ENCODE data around the gene ASPG. TPM values are rescaled to one million over a fixed set of nuclear protein-coding genes. Genes with fewer than 3 reads are reported as not detected.

ASPG gene
- total RNA-seq, 2 donors from 2014 or later, result not detected

DNA sequence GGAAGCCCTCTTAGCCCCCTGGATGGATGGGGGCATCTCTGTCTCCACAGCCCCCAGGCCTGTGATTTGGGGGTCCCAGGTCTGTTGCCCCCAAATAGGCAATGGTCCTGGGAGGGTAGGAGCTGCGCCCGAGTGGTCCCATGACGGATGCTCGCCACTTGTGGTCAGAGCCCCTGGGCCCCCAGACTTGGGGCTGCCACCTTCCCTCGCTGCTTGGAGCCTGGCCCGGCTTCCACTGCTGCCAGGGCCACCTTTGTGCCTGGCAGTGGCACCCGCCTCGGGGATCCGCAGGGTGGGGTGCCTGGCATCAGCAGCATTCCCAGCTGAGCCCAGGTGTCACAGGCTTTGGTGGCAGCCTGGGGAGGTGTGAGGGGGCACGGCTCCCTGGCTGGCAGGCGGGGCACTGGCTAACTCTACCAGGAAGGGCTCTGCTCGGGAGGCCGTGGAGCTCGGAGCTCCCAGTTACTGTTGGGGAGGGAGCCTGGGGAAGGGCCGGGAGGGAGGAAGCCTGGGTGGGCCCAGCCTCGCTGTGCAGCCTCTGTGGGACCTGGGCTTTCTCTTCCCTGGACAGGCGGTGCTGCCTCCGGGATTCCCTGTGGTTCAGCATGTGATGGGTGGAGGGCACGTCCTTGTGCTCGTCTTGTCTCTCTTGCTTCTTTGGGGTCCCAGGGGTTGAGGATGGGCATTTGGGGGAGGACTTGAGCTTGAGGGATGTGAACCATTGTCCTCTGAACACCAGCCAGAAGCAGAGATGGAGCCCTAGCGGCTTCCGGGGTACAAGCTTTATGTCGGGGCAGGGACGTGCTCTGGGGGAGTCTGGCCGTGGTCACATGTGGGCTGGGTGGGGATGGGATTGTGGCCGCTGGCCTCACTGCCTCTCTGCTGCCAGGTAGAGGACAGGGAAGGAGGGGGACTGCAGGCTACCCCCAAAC, 58.3 kb downstream of the ASPG start:
- H3K36me3 Mint-ChIP-seq (ENCODE audit: low read depth), result no peaks in the 10 kb centered on the region
- peaks cover 4% of the 10 kb centered on the region for H3K27me3 Mint-ChIP-seq
- no peak overlapping the region for H3K4me3 Mint-ChIP-seq
- no peaks in the 10 kb centered on the region for H3K4me1 Mint-ChIP-seq
- H3K27ac Mint-ChIP-seq, result no peak overlapping the region
- no peaks in the 10 kb centered on the region for H3K9me3 Mint-ChIP-seq
- no peak for ATAC-seq (replicated peaks)

DNA sequence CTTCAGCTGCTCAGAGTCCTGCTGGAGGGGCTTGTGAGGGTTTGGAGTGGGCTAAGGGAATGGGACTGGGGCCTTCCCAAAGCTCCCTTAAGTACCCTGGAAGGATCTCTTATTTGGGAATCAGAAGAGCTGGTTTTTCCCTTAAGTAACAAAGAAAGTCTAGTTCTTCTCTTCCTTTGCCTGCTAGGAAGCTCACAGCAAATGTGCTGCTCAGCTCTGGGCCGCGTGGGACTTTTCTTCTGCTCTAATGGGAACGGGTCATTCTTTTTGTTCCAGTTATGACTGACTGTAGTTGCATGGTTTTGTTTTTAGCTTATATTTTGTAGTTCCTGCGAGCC, 58.9 kb downstream of the ASPG start:
- Mint-ChIP-seq H3K36me3 (ENCODE audit: low read depth) (no peaks in the 10 kb centered on the region), H3K27ac (no peak overlapping the region), H3K27me3 (peaks cover 4% of the 10 kb centered on the region), H3K4me1 (no peaks in the 10 kb centered on the region), H3K4me3 (no peak overlapping the region), H3K9me3 (no peaks in the 10 kb centered on the region)
- no peak for ATAC-seq (replicated peaks)

GRCh38 chr14:104144911-104145825, 59.7 kb downstream of the ASPG start:
- ATAC-seq (replicated peaks), result no peak
- Mint-ChIP-seq H3K4me3 (no peak overlapping the region), H3K27me3 (peaks cover 4% of the 10 kb centered on the region), H3K36me3 (ENCODE audit: low read depth) (no peaks in the 10 kb centered on the region), H3K9me3 (no peaks in the 10 kb centered on the region), H3K27ac (peak overlapping the region; percentile 46), H3K4me1 (no peaks in the 10 kb centered on the region)

DNA sequence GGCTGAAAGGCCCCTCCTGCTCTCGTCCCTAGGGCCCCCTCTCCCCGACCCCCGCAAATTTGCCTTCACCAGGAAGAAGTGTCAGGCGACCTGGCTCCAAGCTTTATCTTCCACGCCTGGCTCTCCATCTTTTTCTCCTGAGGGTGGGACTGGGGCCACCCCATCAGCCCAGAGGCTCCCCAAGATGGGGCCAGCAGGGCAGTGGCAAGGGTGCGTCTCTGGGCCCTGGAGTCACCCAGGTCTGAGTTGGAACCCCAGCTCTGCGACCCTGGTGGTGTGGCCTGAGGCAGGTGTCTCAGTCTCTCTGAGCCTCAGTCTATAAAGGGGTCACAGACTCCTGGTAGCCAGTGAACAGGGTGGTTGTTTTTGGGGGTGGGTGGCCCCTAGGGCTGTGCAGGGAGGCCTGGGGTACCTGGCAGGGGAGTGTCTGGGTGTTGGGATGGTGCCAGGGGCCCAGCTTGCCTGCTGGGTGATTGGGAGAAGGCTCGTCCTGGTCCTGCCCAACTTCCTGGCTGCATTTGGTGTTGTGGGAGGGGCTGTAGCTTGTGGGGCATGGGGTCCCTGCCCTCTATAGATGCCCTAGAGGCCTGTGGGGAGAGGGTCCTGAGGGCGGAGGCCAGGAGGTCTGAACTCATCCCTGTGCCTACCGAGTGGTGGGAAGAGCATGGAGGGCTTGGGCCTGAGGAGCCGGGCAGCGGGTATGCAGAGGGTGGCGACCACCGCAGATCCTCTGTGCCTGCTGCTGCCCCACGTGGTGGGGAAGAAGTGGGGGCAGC, 60.5 kb downstream of the ASPG start:
- ATAC-seq (replicated peaks), result no peak
- Mint-ChIP-seq H3K4me1 (no peaks in the 10 kb centered on the region), H3K27me3 (peaks cover 4% of the 10 kb centered on the region), H3K36me3 (ENCODE audit: low read depth) (no peaks in the 10 kb centered on the region), H3K4me3 (no peak overlapping the region), H3K27ac (peak overlapping the region; percentile 46), H3K9me3 (no peaks in the 10 kb centered on the region)

DNA sequence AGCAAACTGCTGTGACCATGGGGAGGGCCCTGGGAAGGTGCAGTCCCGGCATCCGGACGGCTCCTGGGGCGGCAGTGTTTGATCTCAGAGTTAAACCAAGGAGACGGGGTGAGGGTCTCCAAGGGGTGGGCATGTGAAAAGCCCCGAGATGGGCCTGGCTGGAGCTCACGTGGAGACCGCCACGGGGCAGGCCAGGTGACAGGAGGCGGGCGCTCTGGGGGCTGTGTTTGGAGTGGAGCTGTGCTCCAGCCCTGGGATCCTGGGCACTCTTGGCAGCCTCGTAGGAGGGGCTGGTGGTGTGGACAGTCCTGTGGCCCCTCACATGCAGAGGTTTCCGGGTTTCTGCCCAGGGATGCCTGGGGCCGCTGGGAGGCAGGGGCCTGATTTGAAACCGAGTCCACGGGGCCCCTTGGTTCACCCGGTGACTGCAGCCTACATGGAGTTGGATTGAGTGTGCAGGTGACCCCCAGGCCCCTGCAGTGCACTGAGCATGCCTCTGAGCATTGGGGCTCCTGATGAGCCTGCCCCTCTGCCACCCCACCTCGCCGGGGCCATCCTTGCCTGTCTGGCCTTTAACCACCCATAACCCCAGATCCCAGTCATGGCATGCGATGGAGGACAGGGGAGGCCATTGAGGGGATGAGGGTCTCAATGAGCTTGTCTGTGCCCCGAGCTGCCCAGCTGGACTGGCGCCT, 61.3 kb downstream of the ASPG start:
- H3K27me3 Mint-ChIP-seq, result peaks cover 4% of the 10 kb centered on the region
- no peak for ATAC-seq (replicated peaks)
- no peaks in the 10 kb centered on the region for H3K4me1 Mint-ChIP-seq
- no peaks in the 10 kb centered on the region for H3K9me3 Mint-ChIP-seq
- H3K36me3 Mint-ChIP-seq (ENCODE audit: low read depth), result no peaks in the 10 kb centered on the region
- H3K27ac Mint-ChIP-seq, result no peak overlapping the region
- no peak overlapping the region for H3K4me3 Mint-ChIP-seq

- Mint-ChIP-seq H3K27ac (no peak overlapping the region), H3K27me3 (peaks cover 4% of the 10 kb centered on the region), H3K4me1 (no peaks in the 10 kb centered on the region), H3K4me3 (no peak overlapping the region), H3K36me3 (ENCODE audit: low read depth) (no peaks in the 10 kb centered on the region), H3K9me3 (no peaks in the 10 kb centered on the region)
- no peak for ATAC-seq (replicated peaks)
Measured at GRCh38 chr14:104147346-104148125, 62.0 kb downstream of the ASPG start.

DNA sequence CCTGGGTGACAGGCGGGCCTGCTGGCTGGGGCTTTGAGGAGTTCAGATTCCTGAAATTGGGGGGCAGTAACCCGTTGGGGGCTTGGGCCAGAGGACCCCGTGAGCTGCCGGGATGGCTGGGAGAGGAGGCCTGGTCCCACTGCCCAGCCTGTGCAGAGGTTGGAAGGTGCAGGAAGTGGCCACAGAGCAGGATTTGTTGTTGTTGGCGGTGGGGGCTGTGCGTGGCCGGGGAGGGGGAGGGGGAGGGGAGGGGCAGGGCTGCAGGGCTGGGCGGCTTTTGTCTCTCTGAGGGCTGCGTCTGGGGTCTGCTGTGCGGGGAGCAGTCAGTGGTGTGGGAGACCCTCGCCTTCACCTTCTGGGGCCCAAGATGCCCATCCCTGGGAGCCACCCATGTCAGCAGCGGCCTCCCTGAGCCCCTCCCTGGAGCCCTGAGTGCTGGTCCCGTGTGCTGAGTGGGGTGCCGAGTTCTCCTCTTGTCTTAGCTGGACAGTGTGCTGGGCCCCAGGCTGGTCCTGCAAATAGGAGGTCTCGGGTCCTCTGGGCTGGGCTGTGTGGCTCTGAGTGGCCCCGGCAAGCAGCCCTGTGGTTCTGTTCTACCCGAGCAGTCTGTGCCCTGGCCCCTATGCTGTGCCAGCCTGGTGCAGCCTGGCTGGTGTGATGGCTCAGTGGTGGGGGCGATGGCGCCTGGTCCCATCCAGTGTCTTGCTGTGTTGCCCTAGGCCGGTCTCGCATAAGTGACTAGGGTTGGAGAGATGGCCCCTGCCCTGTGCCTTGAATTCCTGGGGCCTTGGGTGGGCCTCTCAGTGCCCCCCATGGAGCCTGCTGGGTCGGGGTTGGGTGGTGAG, 63.2 kb downstream of the ASPG start:
- peaks cover 4% of the 10 kb centered on the region for H3K27me3 Mint-ChIP-seq
- no peak overlapping the region for H3K27ac Mint-ChIP-seq
- no peak overlapping the region for H3K4me3 Mint-ChIP-seq
- no peaks in the 10 kb centered on the region for H3K4me1 Mint-ChIP-seq
- no peaks in the 10 kb centered on the region for H3K36me3 Mint-ChIP-seq (ENCODE audit: low read depth)
- no peak for ATAC-seq (replicated peaks)
- no peaks in the 10 kb centered on the region for H3K9me3 Mint-ChIP-seq

- Mint-ChIP-seq H3K27me3 (peaks cover 4% of the 10 kb centered on the region), H3K4me3 (no peak overlapping the region), H3K9me3 (no peaks in the 10 kb centered on the region), H3K4me1 (no peaks in the 10 kb centered on the region), H3K36me3 (ENCODE audit: low read depth) (no peaks in the 10 kb centered on the region), H3K27ac (no peak overlapping the region)
- ATAC-seq (replicated peaks), result no peak
Measured at GRCh38 chr14:104149278-104149595, 63.7 kb downstream of the ASPG start.

DNA sequence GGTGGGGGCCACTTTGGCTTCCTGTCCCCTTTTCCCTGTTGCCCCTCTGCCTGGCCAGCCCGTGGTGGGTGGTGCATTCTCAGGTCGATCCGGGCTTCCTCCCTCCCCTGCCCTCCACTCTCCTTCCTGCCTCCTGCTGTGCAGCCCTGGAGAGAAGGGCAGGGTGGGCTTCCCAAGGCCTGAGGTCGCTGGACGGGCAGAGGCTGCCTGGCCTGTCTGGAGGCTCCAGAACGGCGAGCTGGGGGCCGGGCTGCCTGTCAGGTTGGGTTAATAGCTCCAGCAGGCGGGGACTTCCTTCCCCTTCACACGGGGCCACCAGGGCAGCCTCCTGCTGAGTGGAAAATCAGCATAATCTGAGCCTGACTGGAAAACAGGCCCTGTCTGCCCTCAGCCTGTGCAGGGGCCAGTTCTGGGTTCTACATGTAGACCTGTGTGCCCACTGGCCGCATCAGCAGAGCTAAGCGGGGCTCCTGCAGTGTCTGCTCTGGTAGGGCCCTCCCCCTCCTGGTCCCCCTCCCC, 64.2 kb downstream of the ASPG start:
- no peaks in the 10 kb centered on the region for H3K36me3 Mint-ChIP-seq (ENCODE audit: low read depth)
- ATAC-seq (replicated peaks), result peak; percentile 61
- no peak overlapping the region for H3K4me3 Mint-ChIP-seq
- H3K9me3 Mint-ChIP-seq, result no peaks in the 10 kb centered on the region
- no peak overlapping the region for H3K27ac Mint-ChIP-seq
- no peaks in the 10 kb centered on the region for H3K4me1 Mint-ChIP-seq
- peaks cover 4% of the 10 kb centered on the region for H3K27me3 Mint-ChIP-seq

- Mint-ChIP-seq H3K4me1 (no peaks in the 10 kb centered on the region), H3K27me3 (peaks cover 4% of the 10 kb centered on the region)
- ATAC-seq (replicated peaks), result no peak
Measured at GRCh38 chr14:104150136-104151025, 64.9 kb downstream of the ASPG start.

DNA sequence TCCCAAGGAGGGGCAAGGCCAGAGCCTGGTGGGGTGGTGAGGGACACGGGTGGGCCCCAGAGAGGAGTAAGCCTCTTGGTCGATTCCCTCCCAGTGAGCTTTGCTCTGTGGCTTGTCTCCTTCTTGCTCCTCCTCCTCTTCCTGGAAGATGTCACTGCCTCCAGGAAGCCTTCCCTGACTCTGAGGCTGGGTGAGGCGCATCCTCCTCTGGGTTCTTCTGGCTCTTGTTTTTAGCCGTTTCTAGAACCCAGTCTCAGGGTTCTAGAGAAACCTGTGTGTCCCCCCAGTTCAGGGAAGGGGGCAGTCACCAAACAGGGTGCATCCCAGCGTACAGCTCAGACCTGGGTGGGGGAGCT, 65.5 kb downstream of the ASPG start:
- Mint-ChIP-seq H3K9me3 (no peaks in the 10 kb centered on the region), H3K27me3 (peaks cover under 1% of the 10 kb centered on the region), H3K36me3 (ENCODE audit: low read depth) (no peaks in the 10 kb centered on the region), H3K4me3 (no peak overlapping the region), H3K4me1 (no peaks in the 10 kb centered on the region), H3K27ac (no peak overlapping the region)
- ATAC-seq (replicated peaks), result no peak

More at GRCh38 chr14:104150136-104151025, 64.9 kb downstream of the ASPG start:
- H3K27ac Mint-ChIP-seq, result no peak overlapping the region
- no peaks in the 10 kb centered on the region for H3K36me3 Mint-ChIP-seq (ENCODE audit: low read depth)
- no peaks in the 10 kb centered on the region for H3K9me3 Mint-ChIP-seq
- H3K4me3 Mint-ChIP-seq, result no peak overlapping the region

Data from activated T-helper 17 cell treated with anti-CD3 and anti-CD28 coated beads, Interleukin-2, amount 50 U/mL, for 72 hours (primary cell).